ENCODE results near the gene IFI27L2.

Gene IFI27L2

DNA sequence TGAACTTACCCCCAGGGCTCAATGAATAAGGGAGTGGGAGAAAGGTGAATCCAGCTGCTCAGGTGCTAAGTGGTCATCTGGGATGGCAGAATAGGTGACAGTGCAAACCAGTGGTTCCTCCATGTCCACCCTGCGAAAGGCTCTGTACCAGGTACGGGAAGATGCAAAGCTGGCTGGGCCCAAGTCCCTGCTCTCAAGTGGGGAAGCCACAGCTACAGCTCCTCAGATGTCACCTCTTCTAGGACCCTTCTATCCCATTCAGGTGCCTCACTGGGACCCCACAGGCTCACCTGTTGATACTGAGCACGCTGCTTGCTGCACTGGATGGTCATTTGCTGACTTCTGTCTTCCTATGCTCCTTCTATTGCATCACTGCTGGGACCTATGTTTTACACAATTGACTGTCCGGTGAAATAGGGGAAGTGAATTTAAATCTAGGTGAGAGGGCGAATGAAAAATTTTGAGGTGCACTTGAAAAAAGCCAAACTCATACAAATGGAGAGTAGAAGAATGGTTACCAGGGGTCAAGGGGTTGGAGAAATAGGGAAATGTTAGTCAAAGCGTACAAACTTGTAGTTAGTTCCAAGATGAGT is 24.4 kb upstream of the IFI27L2 start:
- TF ChIP-seq, protein P1, sequence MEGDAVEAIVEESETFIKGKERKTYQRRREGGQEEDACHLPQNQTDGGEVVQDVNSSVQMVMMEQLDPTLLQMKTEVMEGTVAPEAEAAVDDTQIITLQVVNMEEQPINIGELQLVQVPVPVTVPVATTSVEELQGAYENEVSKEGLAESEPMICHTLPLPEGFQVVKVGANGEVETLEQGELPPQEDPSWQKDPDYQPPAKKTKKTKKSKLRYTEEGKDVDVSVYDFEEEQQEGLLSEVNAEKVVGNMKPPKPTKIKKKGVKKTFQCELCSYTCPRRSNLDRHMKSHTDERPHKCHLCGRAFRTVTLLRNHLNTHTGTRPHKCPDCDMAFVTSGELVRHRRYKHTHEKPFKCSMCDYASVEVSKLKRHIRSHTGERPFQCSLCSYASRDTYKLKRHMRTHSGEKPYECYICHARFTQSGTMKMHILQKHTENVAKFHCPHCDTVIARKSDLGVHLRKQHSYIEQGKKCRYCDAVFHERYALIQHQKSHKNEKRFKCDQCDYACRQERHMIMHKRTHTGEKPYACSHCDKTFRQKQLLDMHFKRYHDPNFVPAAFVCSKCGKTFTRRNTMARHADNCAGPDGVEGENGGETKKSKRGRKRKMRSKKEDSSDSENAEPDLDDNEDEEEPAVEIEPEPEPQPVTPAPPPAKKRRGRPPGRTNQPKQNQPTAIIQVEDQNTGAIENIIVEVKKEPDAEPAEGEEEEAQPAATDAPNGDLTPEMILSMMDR (IDR thresholded peaks at IDR 0.05; ENCODE audit: borderline replicate concordance, insufficient read depth, low read depth, low read length), result no peak
- no peak overlapping the region for H3K4me3 ChIP-seq (ENCODE audit: low read depth, low read length)

DNA sequence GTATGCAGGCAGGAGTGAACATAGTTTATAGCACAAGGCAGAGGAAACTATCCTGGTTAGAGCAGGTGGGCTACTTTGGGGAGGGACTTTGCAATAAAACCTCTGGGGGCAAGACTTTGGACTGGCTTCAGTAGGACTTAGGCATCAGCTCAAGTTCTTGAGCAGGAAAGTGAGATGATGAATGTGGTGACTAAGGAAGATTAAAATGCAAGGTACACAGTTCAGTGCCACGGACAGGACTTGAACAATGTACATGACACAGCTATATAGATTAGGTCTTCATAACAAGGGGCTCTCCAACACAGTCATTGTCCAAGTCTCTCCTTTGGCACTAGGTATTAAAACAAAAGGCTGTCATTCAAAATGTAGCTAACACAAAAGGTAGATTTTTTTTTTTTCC is 23.3 kb upstream of the IFI27L2 start:
- TF ChIP-seq, protein P1 (IDR thresholded peaks at IDR 0.05; ENCODE audit: borderline replicate concordance, insufficient read depth, low read depth, low read length), result no peak
- no peak overlapping the region for H3K4me3 ChIP-seq (ENCODE audit: low read depth, low read length)

DNA sequence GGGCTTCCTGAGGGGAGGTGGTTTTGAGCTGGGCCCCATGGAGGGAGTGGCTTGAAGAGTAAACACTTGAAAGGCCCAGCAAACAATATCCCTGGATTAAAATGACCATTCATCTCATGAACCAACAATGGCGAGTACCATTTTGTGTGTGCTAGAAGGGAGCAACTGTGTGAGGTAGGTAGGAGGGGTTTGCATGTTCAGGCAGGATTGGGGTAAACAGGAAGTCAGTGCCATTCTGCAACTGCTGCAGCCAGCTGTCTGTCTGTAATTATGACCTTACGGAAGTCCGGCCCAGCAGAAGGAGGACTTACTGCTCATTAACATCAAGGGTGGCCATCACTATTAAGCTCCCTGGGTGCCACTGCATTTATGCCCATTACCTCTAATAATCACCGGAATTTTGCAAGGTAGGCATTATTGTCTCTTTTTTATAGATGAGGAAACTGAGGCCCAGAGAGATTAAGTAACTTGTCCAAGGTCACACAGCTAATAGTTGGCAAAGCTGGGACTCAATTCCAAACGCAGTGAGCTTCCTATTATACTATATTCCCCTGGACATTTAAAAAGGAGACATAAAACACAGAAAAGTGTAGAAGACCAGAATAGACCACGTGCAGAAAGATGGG is 16.6 kb upstream of the IFI27L2 start:
- TF ChIP-seq, protein P1 (IDR thresholded peaks at IDR 0.05; ENCODE audit: borderline replicate concordance, insufficient read depth, low read depth, low read length), result no peak
- no peak overlapping the region for H3K4me3 ChIP-seq (ENCODE audit: low read depth, low read length)

DNA sequence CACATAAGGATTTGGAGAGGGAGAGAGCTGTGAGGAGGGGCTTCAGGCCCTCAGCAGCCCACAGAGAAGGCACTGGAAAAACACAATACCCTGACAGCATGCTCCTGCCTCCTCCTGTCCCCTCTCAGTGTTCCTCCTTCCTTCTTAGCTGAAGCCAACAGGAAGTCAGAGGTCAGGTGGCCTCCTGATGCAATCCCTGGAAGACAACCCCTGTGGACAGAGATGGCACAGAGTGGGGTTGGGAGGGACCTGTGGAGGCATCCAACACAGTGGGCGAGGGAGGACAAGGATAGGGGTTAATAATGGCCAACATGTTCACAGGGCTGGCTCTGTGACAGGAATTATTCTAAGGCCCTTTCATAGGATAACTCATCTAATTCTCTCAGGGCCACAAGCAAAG is 15.4 kb upstream of the IFI27L2 start:
- no peak overlapping the region for H3K4me3 ChIP-seq (ENCODE audit: low read depth, low read length)
- TF ChIP-seq, protein P1 (IDR thresholded peaks at IDR 0.05; ENCODE audit: borderline replicate concordance, insufficient read depth, low read depth, low read length), result no peak

DNA sequence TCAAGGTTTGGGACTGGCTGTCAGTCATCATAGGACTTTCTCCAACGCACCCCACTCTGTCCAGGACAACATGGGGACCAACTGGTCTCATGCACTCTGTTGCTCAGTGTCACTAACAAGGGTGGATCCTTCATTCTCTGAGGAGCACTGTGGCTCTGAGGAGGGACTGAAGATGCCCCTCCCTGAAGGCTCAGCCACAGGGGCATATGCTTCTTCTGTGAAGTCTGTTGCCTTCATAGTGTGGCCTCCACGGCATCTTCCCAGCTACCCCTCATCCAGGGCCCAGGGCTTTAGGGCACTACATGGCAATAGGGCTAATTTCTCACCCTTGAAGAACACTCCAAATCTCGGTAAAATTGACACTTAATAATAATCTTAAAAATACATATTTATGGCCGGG is 14.3 kb upstream of the IFI27L2 start:
- TF ChIP-seq, protein P1 (IDR thresholded peaks at IDR 0.05; ENCODE audit: borderline replicate concordance, insufficient read depth, low read depth, low read length), result no peak
- no peak overlapping the region for H3K4me3 ChIP-seq (ENCODE audit: low read depth, low read length)

DNA sequence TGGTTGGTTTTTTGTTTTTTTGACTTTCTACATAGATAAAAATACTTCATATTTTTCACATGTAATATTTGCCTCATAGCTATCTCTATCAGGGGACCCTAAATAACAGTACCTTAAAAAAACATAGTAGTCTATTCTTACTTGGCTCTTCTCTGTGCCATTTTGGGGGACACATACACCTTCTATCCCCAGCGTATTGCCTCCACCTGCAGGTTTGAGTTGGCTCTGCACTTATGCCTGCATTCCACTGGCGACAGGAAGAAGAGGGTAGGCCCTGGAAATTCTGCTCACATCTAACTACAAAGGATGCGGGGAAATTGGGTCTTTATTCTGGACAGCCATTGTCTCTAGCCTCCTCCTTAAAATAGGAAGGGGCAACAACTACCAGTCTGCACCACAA is 13.8 kb upstream of the IFI27L2 start:
- TF ChIP-seq, protein P1 (IDR thresholded peaks at IDR 0.05; ENCODE audit: borderline replicate concordance, insufficient read depth, low read depth, low read length), result peak; percentile 44; the same call in 1 of the 2 replicates
- no peak overlapping the region for H3K4me3 ChIP-seq (ENCODE audit: low read depth, low read length)

DNA sequence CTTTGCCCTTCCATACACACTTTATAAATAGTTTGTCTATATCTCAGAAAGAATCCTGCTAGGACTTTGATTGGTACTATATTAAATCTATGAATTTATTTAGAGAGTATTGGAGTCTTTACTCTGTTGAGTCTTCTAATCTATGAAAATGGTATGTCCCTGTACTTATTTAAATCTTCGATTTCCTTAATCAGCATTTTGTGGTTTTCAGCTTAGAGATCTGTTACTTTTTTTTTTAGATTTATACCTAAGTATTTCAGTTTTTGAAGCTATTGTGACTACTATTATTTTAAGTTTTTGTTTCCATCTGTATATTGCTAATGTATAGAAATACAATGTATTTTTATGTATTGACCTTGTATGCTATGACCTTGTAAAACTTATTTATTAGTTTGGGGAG is 13.4 kb upstream of the IFI27L2 start:
- no peak overlapping the region for H3K4me3 ChIP-seq (ENCODE audit: low read depth, low read length)
- TF ChIP-seq, protein P1 (IDR thresholded peaks at IDR 0.05; ENCODE audit: borderline replicate concordance, insufficient read depth, low read depth, low read length), result no peak

Measured in GM12875 (cell line).